Measurements from ENCODE around the gene G6PC3. TPM values are rescaled to one million over a fixed set of nuclear protein-coding genes. Genes with fewer than 3 reads are reported as not detected.
"Not testable (repeated sequence)": the region's sequence is repeated elsewhere in the genome, so short reads cannot be mapped to it uniquely, and the experiment has no call there.

G6PC3 gene
- total RNA-seq = 56.7 TPM
- long read RNA-seq, transcript G6PC3-201 (6 exons, 1,533 nt) = major isoform, 29 of 41 reads
- long read RNA-seq, partial matches to known transcripts = 0 of 41 reads
- long read RNA-seq, other reads (novel, unspliced or antisense) = 11 of 41 reads

- peak; percentile 96 for DNase-seq (ENCODE audit: low spot score)
Measured at GRCh38 chr17:44070455-44071197, at the start of gene G6PC3. G6PC3 (plus strand) TSS chr17:44070735; CDS start chr17:44070966, 231 bp downstream.

GRCh38 chr17:44021227-44021626 is 49.3 kb upstream of the G6PC3 start:
- not testable (repeated sequence) for DNase-seq (ENCODE audit: low spot score)

GRCh38 chr17:44022246-44022645 is 48.3 kb upstream of the G6PC3 start:
- DNase-seq (ENCODE audit: low spot score) = no peak

GRCh38 chr17:44023545-44024270 is 46.8 kb upstream of the G6PC3 start:
- no peak for DNase-seq (ENCODE audit: low spot score)

- DNase-seq (ENCODE audit: low spot score) = no peak
Measured at GRCh38 chr17:44024271-44024663, 46.3 kb upstream of the G6PC3 start.

- no peak for DNase-seq (ENCODE audit: low spot score)
Measured at GRCh38 chr17:44024853-44025252, 45.7 kb upstream of the G6PC3 start.

- no peak for DNase-seq (ENCODE audit: low spot score)
Measured at GRCh38 chr17:44029736-44030135, 40.8 kb upstream of the G6PC3 start.

GRCh38 chr17:44030482-44030881 is 40.1 kb upstream of the G6PC3 start:
- DNase-seq (ENCODE audit: low spot score) = no peak

GRCh38 chr17:44033861-44034408 is 36.6 kb upstream of the G6PC3 start:
- no peak for DNase-seq (ENCODE audit: low spot score)

GRCh38 chr17:44034688-44035087 is 35.8 kb upstream of the G6PC3 start:
- not testable (repeated sequence) for DNase-seq (ENCODE audit: low spot score)

- DNase-seq (ENCODE audit: low spot score) = no peak
Measured at GRCh38 chr17:44037471-44037870, 33.1 kb upstream of the G6PC3 start.

GRCh38 chr17:44038604-44039011 is 31.9 kb upstream of the G6PC3 start:
- no peak for DNase-seq (ENCODE audit: low spot score)

- DNase-seq (ENCODE audit: low spot score) = no peak
Measured at GRCh38 chr17:44039829-44040635, 30.5 kb upstream of the G6PC3 start.

- DNase-seq (ENCODE audit: low spot score) = peak; percentile 43
Measured at GRCh38 chr17:44043272-44043696, 27.3 kb upstream of the G6PC3 start.

GRCh38 chr17:44044071-44044470 is 26.5 kb upstream of the G6PC3 start:
- DNase-seq (ENCODE audit: low spot score) = no peak

GRCh38 chr17:44045486-44045885 is 25.0 kb upstream of the G6PC3 start:
- DNase-seq (ENCODE audit: low spot score) = no peak

GRCh38 chr17:44046893-44047292 is 23.6 kb upstream of the G6PC3 start:
- DNase-seq (ENCODE audit: low spot score) = not testable (repeated sequence)

- no peak for DNase-seq (ENCODE audit: low spot score)
Measured at GRCh38 chr17:44049294-44050060, 21.1 kb upstream of the G6PC3 start.

GRCh38 chr17:44053125-44053872 is 17.2 kb upstream of the G6PC3 start:
- no peak for DNase-seq (ENCODE audit: low spot score)
